ENCODE measurements around the gene CUBN.

GRCh38 chr10:16857419-16857818 lies 272.2 kb downstream of the CUBN start:
- no peak for TF ChIP-seq CTCF (conservative IDR thresholded peaks at IDR 0.05; ENCODE audit: low read depth, low read length)
- no peak for TF ChIP-seq EZH2phosphoT487 (IDR thresholded peaks at IDR 0.05; ENCODE audit: borderline replicate concordance, low read length)
- TF ChIP-seq EZH2 (IDR thresholded peaks at IDR 0.05; ENCODE audit: low read length, unreplicated experiment): no peak
